Measurements from ENCODE around the gene ANGPTL5.
"Not testable (repeated sequence)": the region's sequence is repeated elsewhere in the genome, so short reads cannot be mapped to it uniquely, and the experiment has no call there.

Gene ANGPTL5

GRCh38 chr11:101889767-101890166, 26.6 kb downstream of the ANGPTL5 start:
- no peak for DNase-seq (ENCODE audit: low read depth in 2 of 2)

DNA sequence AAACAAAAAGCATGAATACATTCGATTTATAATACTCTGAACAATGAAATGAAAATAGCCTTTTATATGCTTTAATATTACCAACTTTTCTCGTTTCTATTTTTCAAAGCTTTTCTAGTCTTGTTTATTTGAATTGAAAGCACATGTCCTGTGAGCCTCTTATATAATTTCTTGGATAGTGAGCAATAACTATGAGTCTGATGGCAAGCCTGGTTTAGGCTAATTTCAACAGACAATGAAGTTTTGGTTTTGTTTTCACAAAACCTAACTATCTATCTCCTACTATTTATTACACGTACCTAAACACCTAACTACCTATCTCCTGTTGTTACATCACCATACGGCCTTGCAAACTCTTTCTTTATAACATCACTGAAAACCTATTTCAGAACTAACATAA, 30.7 kb downstream of the ANGPTL5 start:
- DNase-seq (ENCODE audit: low read depth in 2 of 2) = no peak

- no peak for DNase-seq (ENCODE audit: low read depth in 2 of 2)
These were observed 34.7 kb downstream of the ANGPTL5 start for GRCh38 chr11:101881586-101881985.

DNA sequence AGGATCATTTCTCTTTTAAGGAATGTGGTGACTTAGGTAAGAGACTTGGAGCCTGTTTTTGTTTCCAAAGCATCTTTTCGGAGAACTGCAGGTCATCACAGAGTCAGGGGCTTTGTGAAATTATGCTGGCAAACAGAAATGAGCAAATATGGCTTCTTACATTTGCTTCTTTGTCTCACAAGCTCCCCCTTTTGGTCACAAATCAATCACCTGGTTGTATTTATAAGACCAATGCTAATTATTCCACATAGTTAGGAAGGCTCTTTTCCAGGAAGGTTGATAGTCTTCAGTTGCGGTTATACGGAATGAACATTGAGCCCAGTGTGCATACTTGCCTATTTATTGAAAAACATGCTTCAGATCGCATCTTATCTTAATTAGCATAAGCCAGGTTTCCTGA, 36.1 kb downstream of the ANGPTL5 start:
- DNase-seq (ENCODE audit: low read depth in 2 of 2) = peak in 1 of 2 experiments; percentile 42

DNA sequence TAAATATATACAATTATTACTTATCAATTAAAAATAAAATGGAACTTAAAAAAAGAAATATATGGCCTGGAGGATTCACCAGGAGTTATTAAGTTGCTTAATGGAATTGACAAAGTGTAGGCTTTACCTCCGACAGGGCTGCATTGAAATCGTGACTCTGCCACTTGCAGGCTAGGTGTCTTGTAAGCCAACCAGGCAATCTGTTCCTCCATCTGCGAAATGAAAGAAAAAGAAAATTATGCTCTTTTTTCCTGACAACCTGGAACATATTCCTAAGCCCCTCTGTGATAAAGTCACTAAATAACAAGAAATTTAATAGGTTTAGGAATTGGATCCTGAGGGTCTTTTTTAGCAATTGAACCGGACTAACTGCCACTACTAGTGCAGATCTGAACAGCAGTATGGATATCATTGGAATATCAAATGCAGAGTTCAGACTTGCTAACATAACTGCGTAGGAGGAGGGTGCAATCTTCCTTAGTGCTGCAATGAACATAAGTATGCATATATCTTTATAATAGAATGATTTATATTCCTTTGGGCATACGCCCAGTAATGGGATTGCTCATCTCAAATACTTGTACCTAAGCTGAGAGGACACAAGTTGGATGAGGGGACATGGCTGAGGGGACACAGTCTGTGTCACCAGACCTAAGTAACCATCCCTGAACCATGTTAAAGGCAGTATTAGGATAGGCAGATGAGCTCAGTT, 44.0 kb downstream of the ANGPTL5 start:
- no peak for DNase-seq (ENCODE audit: low read depth in 2 of 2)

GRCh38 chr11:101870510-101870909, 45.8 kb downstream of the ANGPTL5 start:
- peak; percentile 42 to 44 for DNase-seq (ENCODE audit: low read depth in 2 of 2)

DNA sequence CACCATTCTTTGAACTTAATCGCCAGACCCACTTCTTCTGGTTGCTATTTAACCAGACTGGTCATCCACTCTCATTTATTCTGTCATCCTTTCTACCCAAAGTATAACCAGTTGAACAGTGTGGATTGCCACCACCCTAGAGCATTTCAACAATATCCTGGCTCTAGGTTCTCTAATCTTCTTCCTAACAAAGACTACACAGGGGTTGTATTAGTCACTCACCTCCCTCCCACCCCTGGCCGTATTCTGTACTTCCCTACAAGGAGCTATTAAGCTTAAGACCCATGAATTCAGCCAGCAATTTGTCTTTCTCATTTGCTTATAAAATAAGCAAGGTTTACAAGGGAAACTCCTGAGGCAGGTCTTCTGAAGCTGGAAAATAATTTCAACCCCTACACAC, 48.4 kb downstream of the ANGPTL5 start:
- no peak for DNase-seq (ENCODE audit: low read depth in 2 of 2)

DNA sequence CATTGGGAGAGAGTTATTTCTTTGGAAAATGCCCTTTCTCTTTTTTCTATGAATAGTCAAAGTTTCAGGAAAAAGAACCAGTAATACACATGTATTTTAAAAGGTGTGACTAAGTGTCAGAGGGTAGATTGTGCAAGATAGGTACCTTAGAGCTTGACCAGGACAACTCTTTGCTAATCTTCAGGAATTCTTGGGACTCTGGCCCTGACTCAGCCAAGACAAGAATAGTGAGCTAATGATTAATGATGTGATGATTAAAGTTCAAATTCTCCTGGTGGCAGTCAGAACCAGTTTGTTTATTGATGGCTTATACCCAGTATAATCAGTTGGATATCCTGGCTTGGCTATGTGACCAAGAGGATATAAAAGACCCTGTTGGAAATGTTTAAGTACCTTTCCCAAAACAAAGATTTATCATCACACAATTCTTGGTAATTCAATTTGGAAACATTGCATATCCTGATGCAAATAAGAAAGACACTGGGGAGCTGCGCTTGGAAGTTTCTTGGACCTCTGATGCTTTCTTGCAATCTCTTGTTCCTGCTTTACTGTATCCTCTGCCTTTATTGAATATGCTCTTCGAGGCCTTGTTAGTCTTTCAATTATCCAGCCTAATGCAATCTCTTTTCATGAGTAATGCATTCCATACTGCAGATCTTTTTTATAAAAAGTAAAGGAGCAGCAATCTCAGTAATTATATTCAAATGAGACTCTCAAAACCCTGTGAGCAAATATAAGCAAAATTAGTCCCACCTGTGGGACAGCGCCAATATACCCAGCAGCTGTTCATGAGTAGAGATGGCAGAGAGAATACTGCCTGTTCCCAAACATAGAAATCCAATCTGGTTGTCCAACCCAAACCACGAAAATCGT, 49.5 kb downstream of the ANGPTL5 start:
- peak; percentile 38 to 42 for DNase-seq (ENCODE audit: low read depth in 2 of 2)

- DNase-seq (ENCODE audit: low read depth in 2 of 2) = no peak
These were observed 52.2 kb downstream of the ANGPTL5 start for GRCh38 chr11:101864098-101864497.

GRCh38 chr11:101863361-101863760, 53.0 kb downstream of the ANGPTL5 start:
- DNase-seq (ENCODE audit: low read depth in 2 of 2) = peak; percentile 80

GRCh38 chr11:101862391-101863233, 53.7 kb downstream of the ANGPTL5 start:
- DNase-seq (ENCODE audit: low read depth in 2 of 2) = peak; percentile 73 to 77

- DNase-seq (ENCODE audit: low read depth in 2 of 2) = peak; percentile 49 to 50
These were observed 55.5 kb downstream of the ANGPTL5 start for GRCh38 chr11:101860696-101861427.

DNA sequence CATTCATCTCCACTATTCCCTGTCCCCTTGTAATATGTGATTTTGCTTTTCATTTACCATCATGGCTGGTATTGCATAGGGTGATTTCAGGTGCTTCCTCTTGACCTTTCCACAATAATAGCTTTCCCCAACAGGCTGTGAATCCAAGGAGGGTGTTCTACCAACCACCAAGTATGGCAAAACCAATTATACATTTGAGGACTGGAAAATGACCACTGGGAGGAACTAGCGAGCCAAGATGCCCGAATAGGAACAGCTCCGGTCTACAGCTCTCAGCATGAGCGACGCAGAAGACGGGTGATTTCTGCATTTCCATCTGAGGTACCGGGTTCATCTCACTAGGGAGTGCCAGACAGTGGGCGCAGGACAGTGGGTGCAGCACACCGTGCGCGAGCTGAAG, 64.1 kb downstream of the ANGPTL5 start:
- not testable (repeated sequence) for DNase-seq (ENCODE audit: low read depth in 2 of 2)

DNA sequence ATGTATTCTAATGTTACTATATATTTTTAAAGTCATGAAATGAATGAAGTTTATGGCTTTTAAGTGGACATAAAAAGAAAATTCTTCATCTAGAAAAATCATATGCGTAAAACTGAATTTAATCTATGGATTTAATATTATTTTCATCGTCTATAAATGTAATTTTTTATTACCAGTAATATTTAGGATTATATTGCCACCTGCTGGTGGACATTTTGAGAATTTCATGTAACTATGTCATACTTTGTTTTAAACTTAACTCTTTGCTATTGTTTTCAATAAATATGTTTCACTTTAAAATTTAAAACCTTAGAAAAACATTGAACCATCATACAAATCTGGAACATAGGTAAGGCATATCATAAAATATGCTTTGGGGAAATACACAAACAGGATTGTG, 68.1 kb downstream of the ANGPTL5 start:
- no peak for DNase-seq (ENCODE audit: low read depth in 2 of 2)

- no peak for DNase-seq (ENCODE audit: low read depth in 2 of 2)
These were observed 71.7 kb downstream of the ANGPTL5 start for GRCh38 chr11:101844608-101845007.

GRCh38 chr11:101840704-101841103, 75.6 kb downstream of the ANGPTL5 start:
- DNase-seq (ENCODE audit: low read depth in 2 of 2) = no peak
